Activated T-helper 1 cell treated with anti-CD3 and anti-CD28 coated beads, Interleukin-2, amount 50 U/mL, for 16 hours (primary cell): ENCODE measurements around the gene DDR1.

Source experiments
- DNase-seq, 2 donors: peaks; one replicate each; pipeline ENCODE4 v3.0.0-alpha.2; 2020; ENCODE audit warnings: low read depth in 1 of 2, low spot score in 1 of 2

The DDR1 gene

DNA sequence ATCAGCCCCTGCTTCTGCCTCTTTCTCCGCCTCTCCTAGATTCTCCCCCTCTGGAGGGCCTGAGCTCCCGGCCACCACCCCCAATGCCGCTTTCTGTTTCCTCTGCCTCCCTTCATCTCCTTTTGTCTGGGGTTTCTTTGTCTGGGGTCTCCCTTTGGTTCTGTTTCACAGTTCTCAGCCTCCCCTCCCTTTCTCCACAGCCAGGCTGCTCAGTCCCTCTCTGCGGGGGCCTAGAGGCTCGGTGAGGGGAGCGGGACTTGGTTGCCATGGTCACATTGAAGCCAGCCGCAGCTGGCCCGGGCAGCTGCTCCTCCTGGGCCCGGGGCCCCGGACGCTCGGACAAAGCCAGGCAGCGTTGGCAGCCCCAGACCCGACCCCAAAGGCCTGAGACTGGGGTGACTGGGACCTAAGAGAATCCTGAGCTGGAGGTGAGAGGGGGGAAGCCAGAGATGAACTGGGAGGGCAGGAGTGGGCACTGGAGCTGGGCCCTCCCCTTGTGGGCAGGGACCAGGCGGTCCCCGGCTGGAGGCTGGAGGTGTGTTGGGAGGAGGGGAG is 3.5 kb upstream of the DDR1 start:
- no peak for DNase-seq

DNA sequence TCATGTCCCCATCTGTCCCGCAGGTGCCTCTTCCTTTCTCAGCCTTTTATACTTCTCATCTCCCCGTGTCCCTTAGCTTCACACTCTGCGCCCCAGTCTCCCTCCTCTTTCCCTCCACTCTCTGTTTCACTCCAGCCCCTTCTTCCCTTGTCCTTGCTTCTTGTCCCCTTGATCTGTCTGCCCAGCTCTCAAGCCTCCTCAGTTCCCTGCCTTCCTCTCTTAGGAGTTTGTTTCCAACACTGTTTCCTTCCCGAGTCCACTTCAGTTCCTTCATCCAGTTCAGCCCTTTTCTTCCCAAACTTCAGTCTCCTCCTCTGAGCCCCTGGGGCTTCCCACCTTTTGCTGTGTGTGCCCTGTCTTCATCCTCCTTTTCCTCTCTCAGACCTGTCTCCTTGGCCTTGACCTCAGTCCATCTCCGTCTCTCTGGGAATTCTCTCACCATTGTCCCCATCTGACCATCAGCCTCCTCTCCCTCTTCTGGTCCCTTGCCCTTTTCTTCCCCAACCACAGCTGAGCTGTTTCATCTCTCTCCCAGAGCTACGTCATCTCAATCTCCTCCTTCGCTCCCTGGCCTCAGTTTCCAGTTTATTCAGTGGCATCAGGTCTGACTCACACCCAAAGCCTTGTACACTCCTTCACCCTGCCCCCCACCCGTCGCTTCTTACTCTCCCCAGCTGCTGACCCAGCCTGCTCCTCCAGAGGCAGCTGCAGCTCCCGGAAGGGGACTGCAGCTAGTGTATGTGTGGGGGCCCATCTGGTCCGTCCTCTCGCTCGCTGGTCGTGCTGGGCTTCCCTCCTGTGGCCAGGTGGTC is 2.7 kb upstream of the DDR1 start:
- no peak for DNase-seq

DNA sequence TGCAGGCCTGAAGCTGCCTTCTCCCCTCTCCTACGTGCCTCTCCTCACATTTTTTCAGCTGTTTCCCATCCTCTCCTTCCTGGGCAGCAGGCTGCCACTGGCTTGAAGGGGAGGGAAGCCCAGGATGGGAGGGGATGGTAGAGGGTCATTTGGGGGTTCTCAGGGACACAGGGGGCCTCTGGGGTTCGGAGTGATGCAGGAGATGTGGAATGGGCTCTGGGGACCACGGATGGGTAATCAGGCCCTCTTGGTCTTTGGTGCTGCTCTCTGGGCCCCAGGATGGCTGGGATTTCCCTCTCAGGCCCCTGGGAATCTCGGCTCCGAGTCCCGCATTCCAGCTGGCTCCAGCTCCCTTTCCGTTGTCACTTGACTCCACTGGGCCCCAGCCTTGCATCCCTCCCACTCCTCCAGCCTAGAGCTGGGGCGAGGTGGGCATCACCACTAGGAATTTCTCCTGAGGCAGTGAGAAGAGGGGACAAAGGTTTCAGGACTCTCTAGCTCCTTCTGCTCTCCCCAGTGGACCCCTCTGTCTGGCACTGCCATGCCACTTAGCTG is 2.0 kb upstream of the DDR1 start:
- no peak for DNase-seq

DNA sequence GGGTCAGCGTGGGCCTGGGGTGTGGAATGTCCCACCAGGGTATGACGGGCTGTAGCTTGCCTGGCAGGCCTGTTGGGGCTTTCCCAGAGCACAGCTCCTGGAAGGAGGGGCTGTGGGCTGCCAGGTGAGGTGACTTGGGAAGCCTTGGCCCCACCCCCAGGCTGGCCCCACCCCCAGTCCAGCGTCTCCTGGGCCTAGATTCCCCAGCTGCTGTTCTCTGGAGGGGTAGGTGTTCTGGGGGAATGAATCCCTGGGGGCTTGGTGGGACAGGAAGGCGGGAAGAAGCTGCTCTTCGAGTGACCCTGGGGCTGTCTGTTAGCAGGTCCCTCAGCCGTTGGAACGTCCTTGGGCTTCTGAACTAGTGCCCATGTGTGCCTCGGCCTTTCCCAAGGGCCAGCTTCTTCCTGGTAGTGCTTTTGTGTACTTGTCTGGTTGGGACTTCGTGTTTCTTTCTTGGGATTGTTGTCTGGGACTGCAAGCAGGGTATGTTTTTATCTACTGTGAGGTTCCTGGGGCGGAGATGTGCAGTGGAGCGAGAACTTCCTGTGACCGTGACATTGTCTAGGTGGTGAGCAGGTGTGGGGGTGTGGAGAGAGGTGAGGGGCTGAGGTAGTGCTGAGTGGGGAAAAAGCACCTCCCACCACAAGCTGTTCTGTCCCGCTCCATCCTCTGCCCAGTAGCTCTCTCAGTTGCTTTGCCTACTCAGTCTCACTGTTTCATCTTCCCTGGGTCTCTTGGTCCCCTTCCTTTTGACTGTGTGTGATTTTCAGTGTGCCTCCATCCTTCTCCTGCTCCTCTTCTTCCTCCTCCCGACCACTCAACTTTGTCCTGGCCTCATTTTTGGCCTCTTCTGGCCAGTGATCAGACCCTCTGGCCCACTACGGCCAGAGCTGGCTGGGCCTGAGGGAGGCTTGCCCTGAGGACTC is 1.3 kb upstream of the DDR1 start:
- DNase-seq: no peak

DNA sequence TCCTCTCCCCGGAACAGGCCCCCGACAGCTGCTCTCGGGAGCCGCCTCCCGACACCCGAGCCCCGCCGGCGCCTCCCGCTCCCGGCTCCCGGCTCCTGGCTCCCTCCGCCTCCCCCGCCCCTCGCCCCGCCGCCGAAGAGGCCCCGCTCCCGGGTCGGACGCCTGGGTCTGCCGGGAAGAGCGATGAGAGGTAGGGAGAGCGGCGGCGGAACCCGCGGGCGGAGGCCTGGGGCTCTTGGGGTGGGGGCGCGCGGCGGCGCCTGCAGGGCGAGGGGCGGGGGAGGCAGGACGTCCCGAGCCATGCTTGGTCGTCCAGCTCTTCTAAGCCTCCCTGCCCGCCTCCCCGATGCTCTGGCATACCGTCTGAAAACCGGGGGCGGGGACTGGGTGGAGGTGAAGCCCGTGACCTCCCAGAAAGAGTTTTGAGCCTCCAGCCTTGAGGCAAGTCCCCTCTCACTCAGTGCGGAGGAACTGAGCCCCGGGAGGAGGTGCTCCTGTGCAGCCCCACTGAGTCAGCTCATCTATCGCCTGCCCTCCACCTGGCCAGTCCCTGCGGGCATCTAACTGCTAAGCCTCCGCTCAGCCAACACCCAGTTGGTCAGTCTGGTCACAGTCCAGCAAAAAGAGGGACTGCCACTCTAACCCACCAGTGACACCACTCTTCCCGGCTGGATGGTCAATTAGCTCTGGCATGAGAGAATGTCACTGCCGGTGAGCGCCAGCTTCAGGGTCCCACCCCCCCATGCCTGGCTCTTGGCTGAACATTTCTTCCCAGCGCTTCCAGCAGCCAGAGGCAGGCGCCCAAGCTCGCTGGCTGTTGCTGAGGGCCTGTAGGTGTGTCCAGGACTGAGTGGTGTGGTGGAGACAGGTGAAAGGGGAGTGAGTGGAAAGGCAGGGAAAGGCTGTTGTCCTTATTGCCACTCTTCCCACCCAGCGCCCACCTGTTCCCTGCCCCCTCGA is 482 bp downstream of the DDR1 start:
- DNase-seq: peak in 1 of 2 donors; percentile 15

DNA sequence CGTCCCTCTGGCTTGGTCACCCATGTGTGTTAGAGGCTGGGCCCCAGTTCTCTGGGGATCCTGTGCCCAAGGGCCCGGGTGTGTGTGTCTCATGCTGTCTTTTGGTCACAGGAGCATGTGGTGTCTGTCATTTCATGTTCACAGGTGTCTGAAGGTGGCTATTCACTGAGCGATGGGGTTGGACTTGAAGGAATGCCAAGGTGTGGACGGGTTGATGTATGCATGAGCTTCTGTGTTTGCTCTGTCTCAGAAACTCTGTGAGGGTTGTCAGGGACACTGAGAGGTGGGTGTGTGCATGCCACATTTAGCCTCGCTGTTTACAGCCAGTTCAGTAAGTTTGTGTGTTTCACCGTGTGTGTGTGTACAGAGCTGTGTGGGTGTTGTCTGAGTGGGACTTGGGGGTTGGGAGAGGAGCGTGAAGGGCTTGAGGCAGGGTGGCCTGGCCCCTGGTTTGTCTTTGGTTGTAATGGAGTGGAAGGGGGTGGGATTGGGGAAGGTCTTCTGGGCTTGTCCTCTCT is 1.2 kb downstream of the DDR1 start:
- no peak for DNase-seq

DNA sequence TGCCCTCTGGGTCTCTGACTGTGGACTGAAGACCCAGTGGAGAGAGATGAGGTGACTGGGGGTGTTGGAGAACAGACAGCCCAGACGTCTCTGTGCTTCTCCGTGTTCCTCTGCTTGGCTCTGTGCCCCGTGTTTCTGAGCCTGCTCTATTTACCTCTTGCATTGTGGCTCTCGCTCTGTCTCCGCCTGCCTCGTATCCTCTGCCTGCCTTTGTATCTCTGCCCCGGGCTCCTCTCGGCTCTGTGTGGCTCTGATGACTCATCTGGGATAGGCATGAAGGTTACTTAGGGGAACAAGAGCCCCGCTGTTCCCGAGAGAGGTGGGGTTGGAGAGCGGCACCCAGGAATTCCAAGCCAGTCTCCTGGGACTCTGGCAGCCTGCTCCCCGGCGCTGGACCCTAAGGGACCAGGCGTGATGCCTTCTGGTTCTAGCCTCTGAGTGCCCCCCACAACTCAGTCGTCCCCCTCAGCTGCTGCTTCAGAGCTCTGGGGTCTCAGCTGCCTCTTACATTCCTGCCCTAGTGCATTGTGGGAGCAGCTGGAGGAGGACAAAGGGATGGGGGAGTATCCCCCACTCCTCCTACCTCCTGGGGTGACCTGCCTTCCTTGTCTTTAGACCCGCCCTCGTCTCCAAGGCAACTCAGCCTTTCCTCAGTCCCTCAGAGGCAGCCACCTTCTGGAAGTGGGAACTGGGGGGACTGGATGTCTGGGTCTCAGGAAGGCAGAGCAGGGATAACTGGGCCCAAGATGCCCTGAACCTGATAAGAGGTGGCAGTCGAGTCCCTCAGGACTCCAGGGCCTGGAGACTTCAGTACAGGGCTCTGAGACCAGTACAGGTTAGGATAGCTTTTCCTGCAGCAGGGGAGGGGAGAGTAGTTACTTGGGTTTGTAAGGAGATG is 1.9 kb downstream of the DDR1 start:
- no peak for DNase-seq

DNA sequence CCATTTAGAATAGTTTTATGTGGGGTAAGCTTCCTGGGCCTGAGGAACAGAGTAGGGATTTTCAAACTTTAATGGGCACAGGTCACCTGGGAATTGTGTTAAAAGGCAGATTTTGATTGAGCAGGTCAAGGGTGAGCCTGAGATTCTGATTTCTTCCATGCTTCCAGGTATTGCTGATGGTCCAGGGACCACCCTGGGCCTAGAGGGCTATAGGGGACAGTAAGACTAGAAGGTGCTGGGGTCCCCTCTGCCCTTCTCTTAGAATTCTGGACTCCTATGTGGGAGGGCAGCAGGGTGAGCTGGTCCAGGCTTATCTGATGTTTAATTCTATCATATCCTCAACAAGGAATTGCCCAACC is 2.6 kb downstream of the DDR1 start:
- DNase-seq: no peak

DNA sequence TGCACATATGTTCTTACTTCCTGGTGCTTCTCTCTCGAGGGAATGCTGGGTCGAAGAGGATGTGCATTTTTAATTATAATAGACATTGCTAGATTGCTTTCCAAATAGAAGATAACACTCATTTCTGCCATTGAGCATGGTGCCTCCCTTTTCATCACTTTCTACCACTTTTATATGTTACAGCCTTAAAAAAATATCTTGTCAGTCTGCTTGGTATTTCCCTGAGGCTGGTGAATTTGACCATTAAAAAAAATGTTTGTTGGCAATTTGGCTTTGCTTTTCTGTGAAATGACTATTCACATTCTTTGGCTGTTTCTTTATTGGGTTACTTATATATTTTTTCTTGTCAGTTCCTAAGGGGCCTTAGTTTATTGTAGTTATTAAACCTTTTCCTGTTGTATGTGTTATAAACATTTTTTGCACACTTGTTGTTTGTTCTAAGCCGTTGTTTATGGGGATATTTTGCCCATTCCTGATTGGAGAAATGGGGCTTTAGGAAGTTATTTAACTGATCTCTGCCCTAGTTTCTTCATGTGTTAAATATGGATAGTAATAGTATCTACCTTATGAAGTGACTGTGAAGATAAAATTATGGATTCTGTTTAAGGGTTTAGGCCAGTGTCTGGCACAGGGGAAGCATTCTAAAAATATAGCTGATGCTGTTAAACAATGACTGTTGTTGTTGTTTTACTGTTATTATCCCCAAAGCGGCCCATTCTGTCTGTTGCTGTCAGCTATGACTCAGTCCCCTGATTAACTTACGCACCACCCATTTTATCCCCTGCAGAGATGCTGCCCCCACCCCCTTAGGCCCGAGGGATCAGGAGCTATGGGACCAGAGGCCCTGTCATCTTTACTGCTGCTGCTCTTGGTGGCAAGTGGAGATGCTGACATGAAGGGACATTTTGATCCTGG is 3.8 kb downstream of the DDR1 start:
- no peak for DNase-seq

DNA sequence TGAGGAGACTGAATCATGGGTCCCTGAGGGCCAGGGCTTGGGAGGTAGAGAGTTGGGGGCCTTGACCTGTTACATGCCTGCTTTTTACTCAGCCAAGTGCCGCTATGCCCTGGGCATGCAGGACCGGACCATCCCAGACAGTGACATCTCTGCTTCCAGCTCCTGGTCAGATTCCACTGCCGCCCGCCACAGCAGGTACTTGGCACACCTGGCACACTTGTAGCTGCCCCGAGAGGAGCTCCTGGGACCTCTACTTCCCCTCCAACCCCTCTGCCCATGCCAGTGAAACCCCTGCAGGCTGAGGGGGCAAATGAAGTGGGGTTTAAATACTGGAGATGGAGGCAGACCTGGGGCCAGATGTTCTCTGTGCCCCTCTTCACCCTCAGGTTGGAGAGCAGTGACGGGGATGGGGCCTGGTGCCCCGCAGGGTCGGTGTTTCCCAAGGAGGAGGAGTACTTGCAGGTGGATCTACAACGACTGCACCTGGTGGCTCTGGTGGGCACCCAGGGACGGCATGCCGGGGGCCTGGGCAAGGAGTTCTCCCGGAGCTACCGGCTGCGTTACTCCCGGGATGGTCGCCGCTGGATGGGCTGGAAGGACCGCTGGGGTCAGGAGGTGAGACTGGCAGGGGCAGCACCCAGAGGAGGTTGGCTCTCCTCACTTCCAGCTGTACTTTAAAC is 4.6 kb downstream of the DDR1 start:
- no peak for DNase-seq

DNA sequence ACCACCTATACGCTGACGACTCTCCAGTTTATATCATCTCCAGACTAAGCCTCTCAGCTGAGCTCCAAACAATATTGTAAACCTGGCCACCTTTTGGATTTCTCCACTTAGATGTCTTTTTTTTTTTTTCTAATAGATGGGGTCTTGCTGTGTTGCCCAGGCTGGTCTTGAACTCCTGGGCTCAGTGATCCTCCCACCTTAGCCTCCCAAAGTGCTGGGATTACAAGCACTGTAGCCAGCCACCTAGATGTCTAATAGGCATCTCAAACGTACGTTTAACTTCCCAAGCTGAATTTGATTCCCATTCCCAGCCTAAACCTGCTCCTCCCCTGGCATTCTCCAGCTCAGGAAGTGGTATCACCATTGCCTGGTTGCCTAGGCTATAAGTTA is 5.2 kb downstream of the DDR1 start:
- no peak for DNase-seq

DNA sequence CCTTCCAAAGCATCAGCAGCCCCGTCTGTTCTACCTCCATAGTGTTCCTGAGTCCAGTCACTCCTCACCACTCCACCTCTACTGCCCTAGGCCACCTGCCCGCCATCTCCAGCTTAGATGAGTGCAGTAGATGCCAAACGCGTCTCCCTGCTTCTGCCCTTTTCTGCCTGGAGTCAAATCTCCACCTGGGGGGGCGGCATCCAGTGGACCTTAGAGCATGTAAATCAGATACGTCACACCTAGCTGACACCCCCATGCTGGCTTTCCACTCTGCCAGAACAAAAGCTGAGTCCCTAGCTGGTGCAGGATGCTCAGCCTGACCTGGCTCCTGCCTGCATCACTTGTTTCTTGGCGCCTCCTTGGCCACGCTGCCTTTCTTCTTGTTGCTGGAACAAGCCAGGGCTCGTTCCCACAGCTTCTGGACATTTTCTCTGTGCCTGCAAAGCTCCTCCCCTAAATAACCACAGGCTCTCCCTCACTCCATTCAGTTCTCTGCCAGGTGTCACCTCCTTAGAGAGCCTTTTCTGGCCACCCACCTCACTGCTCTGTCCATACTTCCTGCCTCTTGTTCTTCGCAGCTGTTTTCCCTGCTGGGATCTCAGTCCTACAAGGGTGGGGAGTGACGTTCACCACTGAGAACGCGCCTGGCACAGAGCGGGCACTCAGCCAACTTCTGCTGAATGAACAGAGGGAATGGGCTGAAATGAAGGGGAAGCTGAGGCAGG is 5.8 kb downstream of the DDR1 start:
- DNase-seq: no peak

DNA sequence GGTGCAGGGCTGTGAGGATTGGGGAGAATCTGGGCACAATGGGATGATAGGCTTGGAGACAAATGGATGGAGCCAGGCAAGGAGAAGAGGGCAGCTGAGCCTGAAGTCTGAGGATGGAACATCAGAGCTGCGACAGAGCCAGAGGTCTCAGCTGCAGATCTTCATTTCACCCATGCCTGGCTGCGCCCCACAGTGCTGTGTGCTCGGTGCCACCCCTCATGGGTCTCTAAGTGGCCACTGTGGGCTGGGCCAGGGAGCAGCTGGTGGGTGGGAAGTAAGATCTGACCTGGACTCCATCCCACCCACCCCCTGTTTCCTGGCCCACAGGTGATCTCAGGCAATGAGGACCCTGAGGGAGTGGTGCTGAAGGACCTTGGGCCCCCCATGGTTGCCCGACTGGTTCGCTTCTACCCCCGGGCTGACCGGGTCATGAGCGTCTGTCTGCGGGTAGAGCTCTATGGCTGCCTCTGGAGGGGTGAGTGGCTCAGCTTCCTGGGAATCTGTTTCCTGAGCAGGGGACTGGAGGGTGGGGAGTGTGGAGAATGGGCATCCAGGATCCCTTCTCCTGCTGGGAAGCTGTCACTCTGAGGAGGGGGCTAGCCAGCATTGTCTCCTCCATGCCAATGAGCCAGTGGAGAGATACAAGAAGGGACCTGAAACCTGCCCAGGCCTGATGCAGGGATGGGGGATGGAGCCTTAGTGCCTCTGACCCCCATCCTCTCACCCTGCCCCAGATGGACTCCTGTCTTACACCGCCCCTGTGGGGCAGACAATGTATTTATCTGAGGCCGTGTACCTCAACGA is 6.5 kb downstream of the DDR1 start:
- DNase-seq: no peak

DNA sequence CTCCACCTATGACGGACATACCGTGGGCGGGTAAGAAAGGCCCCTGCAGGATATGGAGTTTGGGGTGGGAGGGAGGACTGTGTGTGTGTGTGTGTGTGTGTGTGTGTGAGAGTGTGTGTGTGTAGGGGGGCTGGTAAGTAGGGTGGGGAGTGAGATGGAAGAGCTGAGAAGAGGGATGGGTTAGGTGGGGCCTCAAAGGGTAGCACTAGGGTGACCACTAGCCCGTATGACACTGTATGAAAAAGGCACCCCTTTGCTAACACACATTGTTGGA is 7.1 kb downstream of the DDR1 start:
- DNase-seq: no peak

DNA sequence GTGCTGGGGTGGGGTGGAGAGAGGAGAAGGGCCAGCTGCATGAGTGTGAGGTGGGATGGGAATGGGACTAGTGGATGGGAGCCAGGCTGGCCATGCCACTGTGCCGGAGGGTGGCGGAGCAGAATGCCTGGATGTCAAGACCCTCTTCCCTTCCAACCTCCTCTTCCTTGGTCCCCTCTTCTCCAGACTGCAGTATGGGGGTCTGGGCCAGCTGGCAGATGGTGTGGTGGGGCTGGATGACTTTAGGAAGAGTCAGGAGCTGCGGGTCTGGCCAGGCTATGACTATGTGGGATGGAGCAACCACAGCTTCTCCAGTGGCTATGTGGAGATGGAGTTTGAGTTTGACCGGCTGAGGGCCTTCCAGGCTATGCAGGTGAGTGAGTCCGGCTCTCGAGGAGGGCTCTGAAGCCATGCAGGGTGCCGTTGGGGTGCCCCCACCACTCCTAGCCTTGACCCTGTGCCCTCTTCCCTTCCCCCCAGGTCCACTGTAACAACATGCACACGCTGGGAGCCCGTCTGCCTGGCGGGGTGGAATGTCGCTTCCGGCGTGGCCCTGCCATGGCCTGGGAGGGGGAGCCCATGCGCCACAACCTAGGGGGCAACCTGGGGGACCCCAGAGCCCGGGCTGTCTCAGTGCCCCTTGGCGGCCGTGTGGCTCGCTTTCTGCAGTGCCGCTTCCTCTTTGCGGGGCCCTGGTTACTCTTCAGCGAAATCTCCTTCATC is 7.7 kb downstream of the DDR1 start:
- DNase-seq: no peak
